DOHH2 (cell line): Measurements from ENCODE around the gene FASN.

Source experiments
- EZH2phosphoT487 ChIP-seq: fragments of 200-600 bp; sonication (generic); IDR thresholded peaks from 2 replicates; pipeline ENCODE4 v1.6.1; 2017; ENCODE audit warnings: borderline replicate concordance, mild to moderate bottlenecking, antibody characterized with exemption, low read length, moderate library complexity, mixed read lengths
- TF ChIP-seq, protein P1 (sequence below): fragments of 200-600 bp; sonication (generic); IDR thresholded peaks from one replicate; pipeline ENCODE4 v1.5.1; 2014; ENCODE audit warnings: antibody characterized with exemption, mild to moderate bottlenecking, low read depth, low read length; ENCODE audit not compliant: poor library complexity, severe bottlenecking

- TF ChIP-seq, protein P1, sequence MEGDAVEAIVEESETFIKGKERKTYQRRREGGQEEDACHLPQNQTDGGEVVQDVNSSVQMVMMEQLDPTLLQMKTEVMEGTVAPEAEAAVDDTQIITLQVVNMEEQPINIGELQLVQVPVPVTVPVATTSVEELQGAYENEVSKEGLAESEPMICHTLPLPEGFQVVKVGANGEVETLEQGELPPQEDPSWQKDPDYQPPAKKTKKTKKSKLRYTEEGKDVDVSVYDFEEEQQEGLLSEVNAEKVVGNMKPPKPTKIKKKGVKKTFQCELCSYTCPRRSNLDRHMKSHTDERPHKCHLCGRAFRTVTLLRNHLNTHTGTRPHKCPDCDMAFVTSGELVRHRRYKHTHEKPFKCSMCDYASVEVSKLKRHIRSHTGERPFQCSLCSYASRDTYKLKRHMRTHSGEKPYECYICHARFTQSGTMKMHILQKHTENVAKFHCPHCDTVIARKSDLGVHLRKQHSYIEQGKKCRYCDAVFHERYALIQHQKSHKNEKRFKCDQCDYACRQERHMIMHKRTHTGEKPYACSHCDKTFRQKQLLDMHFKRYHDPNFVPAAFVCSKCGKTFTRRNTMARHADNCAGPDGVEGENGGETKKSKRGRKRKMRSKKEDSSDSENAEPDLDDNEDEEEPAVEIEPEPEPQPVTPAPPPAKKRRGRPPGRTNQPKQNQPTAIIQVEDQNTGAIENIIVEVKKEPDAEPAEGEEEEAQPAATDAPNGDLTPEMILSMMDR: no peak
- no peak for TF ChIP-seq EZH2phosphoT487
Observed at GRCh38 chr17:82118815-82119380, 20.9 kb upstream of the FASN start.
